ENCODE data around the gene AK8.
A peak's percentile ranks its signal among the peaks of the same experiment; 100 is the strongest.
"Not testable (repeated sequence)": the region's sequence is repeated elsewhere in the genome, so short reads cannot be mapped to it uniquely, and the experiment has no call there.

AK8 gene

DNA sequence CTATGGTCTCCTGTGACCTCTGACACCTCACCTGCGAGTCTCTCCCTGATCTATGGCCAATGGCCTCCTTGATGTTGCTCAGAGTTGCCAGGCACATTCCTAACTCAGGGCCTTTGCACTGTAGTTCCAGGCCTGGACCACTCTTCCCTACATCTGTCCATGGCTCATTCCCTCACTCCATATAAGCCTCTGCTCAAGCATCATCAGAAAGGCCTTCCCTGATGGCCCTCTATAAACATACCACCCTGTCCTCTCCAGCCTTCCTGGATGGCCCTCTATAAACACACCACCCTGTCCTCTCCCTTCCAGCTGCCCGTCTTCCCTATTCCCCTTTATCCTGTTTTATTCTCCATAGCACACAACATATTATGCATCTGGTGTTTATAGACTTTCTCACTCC, 105.0 kb downstream of the AK8 start:
- H3K79me1 ChIP-seq (ENCODE audit: low read length), result peaks cover 2% of the 10 kb centered on the region
- no peaks in the 10 kb centered on the region for H3K36me3 ChIP-seq (ENCODE audit: control insufficient read depth in 1 of 2, insufficient read depth in 2 of 2, low read length in 2 of 2)
- no peak overlapping the region for H3K4me3 ChIP-seq (ENCODE audit: low read depth, low read length)
- H3K4me1 ChIP-seq (ENCODE audit: control insufficient read depth in 1 of 2, insufficient read depth in 2 of 2, low read length in 2 of 2), result peaks cover 2 to 8% of the 10 kb centered on the region in 2 experiments
- no peak overlapping the region for H4K12ac ChIP-seq (ENCODE audit: low read depth, low read length)
- no peak overlapping the region for H3K4me2 ChIP-seq (ENCODE audit: low read length)
- H3K9ac ChIP-seq (ENCODE audit: low read length), result no peak overlapping the region
- H3K23ac ChIP-seq (ENCODE audit: low read length), result no peak overlapping the region
- H4K8ac ChIP-seq (ENCODE audit: low read depth, low read length), result no peak overlapping the region
- H2AFZ ChIP-seq (ENCODE audit: insufficient read depth, low read length, poor library complexity), result no peak overlapping the region
- no peak overlapping the region for H2BK120ac ChIP-seq (ENCODE audit: insufficient read depth, low read length, poor library complexity)
- no peaks in the 10 kb centered on the region for H3K27me3 ChIP-seq (ENCODE audit: insufficient read depth, low read length)
- H4K91ac ChIP-seq (ENCODE audit: low read depth, low read length), result no peak overlapping the region
- H3K14ac ChIP-seq (ENCODE audit: low read length), result no peak overlapping the region
- no peak overlapping the region for H2BK5ac ChIP-seq (ENCODE audit: low read depth, low read length, poor library complexity)
- H2BK12ac ChIP-seq (ENCODE audit: low read length), result no peak overlapping the region
- H3K18ac ChIP-seq (ENCODE audit: low read length), result no peak overlapping the region
- no peak overlapping the region for H2AK5ac ChIP-seq (ENCODE audit: low read length)
- no peak overlapping the region for H3K4ac ChIP-seq (ENCODE audit: low read depth, low read length)
- no peak for DNase-seq
- H3K9me3 ChIP-seq (ENCODE audit: insufficient read depth, low read depth, low read length), result peaks cover 5% of the 10 kb centered on the region
- H3K27ac ChIP-seq (ENCODE audit: low read depth, low read length), result no peak overlapping the region
- H3K79me2 ChIP-seq (ENCODE audit: control insufficient read depth, insufficient read depth, low read length, poor library complexity), result no peaks in the 10 kb centered on the region
- no CpG with 5 or more reads among the region's 2 CpGs for WGBS (ENCODE audit: extremely low coverage, insufficient coverage, insufficient read length)

- not testable (repeated sequence) for H3K4me3 ChIP-seq (ENCODE audit: low read depth, low read length); H3K4me2 ChIP-seq (ENCODE audit: low read length); H2BK5ac ChIP-seq (ENCODE audit: low read depth, low read length, poor library complexity); H2AK5ac ChIP-seq (ENCODE audit: low read length); H3K4me1 ChIP-seq (ENCODE audit: control insufficient read depth in 1 of 2, insufficient read depth in 2 of 2, low read length in 2 of 2); H3K18ac ChIP-seq (ENCODE audit: low read length); H4K8ac ChIP-seq (ENCODE audit: low read depth, low read length); H3K27ac ChIP-seq (ENCODE audit: low read depth, low read length); H3K9ac ChIP-seq (ENCODE audit: low read length); H2BK120ac ChIP-seq (ENCODE audit: insufficient read depth, low read length, poor library complexity); H3K79me1 ChIP-seq (ENCODE audit: low read length); H3K36me3 ChIP-seq (ENCODE audit: control insufficient read depth in 1 of 2, insufficient read depth in 2 of 2, low read length in 2 of 2); H3K27me3 ChIP-seq (ENCODE audit: insufficient read depth, low read length); H3K4ac ChIP-seq (ENCODE audit: low read depth, low read length); H2AFZ ChIP-seq (ENCODE audit: insufficient read depth, low read length, poor library complexity); H2BK12ac ChIP-seq (ENCODE audit: low read length); DNase-seq; H4K12ac ChIP-seq (ENCODE audit: low read depth, low read length); H3K79me2 ChIP-seq (ENCODE audit: control insufficient read depth, insufficient read depth, low read length, poor library complexity); H3K14ac ChIP-seq (ENCODE audit: low read length); H4K91ac ChIP-seq (ENCODE audit: low read depth, low read length); H3K23ac ChIP-seq (ENCODE audit: low read length); H3K9me3 ChIP-seq (ENCODE audit: insufficient read depth, low read depth, low read length)
- WGBS (ENCODE audit: extremely low coverage, insufficient coverage, insufficient read length), result no CpG with 5 or more reads among the region's 5 CpGs
These were observed 106.3 kb downstream of the AK8 start for GRCh38 chr9:132771752-132772151.

- H3K18ac ChIP-seq (ENCODE audit: low read length), result no peak overlapping the region
- H3K9ac ChIP-seq (ENCODE audit: low read length), result no peak overlapping the region
- H3K4me1 ChIP-seq (ENCODE audit: control insufficient read depth in 1 of 2, insufficient read depth in 2 of 2, low read length in 2 of 2), result peaks cover 2 to 8% of the 10 kb centered on the region in 2 experiments
- WGBS (ENCODE audit: extremely low coverage, insufficient coverage, insufficient read length), result no CpG with 5 or more reads among the region's 10 CpGs
- H3K4me3 ChIP-seq (ENCODE audit: low read depth, low read length), result peak overlapping the region; percentile 76
- no peaks in the 10 kb centered on the region for H3K79me2 ChIP-seq (ENCODE audit: control insufficient read depth, insufficient read depth, low read length, poor library complexity)
- H4K12ac ChIP-seq (ENCODE audit: low read depth, low read length), result peak overlapping the region; percentile 39
- H3K79me1 ChIP-seq (ENCODE audit: low read length), result peaks cover 2% of the 10 kb centered on the region
- peak overlapping the region; percentile 26 for H2AFZ ChIP-seq (ENCODE audit: insufficient read depth, low read length, poor library complexity)
- H2AK5ac ChIP-seq (ENCODE audit: low read length), result no peak overlapping the region
- DNase-seq, result no peak
- no peak overlapping the region for H2BK12ac ChIP-seq (ENCODE audit: low read length)
- H4K8ac ChIP-seq (ENCODE audit: low read depth, low read length), result peak overlapping the region; percentile 55
- H3K36me3 ChIP-seq (ENCODE audit: control insufficient read depth in 1 of 2, insufficient read depth in 2 of 2, low read length in 2 of 2), result no peaks in the 10 kb centered on the region
- peaks cover 2% of the 10 kb centered on the region for H3K9me3 ChIP-seq (ENCODE audit: insufficient read depth, low read depth, low read length)
- no peak overlapping the region for H3K23ac ChIP-seq (ENCODE audit: low read length)
- peak overlapping the region; percentile 7 for H4K91ac ChIP-seq (ENCODE audit: low read depth, low read length)
- H3K27me3 ChIP-seq (ENCODE audit: insufficient read depth, low read length), result no peaks in the 10 kb centered on the region
- peak overlapping the region; percentile 94 for H3K4me2 ChIP-seq (ENCODE audit: low read length)
- H3K4ac ChIP-seq (ENCODE audit: low read depth, low read length), result no peak overlapping the region
- no peak overlapping the region for H3K14ac ChIP-seq (ENCODE audit: low read length)
- no peak overlapping the region for H2BK120ac ChIP-seq (ENCODE audit: insufficient read depth, low read length, poor library complexity)
- no peak overlapping the region for H2BK5ac ChIP-seq (ENCODE audit: low read depth, low read length, poor library complexity)
- H3K27ac ChIP-seq (ENCODE audit: low read depth, low read length), result no peak overlapping the region
These were observed 107.2 kb downstream of the AK8 start for GRCh38 chr9:132770770-132771310.

DNA sequence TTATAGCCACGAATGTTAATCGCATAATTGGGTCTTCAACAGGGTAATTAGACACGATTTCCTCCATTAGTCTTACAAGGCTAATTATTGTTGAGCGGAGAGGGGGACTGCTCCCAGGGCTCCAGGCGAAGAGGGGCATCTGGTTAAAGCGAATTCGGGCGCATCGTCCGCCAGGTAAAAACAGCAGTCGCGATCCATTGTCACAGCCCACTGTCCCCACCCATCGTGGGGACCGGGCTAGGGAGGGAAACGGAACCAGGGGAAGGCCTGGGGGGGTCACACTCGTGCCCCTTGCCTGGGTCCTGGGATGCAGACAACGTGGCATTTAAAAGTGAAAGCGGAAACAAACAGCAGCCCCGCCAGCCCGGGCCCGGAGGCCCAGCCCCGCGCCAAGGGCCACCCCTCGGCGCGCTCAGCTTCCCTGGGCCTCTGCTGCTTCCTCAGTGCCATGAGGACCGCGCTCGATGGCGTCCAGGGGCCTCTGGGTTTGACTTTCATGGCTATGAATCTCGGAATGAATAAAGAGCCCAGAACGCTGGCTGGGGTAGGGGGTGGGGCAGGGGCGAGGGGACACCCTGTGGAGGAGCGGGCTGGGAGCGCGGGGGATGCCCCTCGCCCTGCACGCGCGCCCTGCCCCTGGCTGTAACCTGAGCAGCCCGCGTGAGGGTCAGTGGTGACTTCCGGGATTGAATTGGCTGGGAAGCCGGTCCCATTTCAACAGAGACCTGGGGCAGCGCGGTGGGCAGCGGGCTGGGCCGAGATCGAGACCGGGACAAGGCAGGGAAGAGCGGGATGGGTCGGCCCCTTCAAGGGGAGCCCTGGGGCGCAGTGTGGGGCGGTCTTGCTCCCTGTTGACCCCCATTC, 107.9 kb downstream of the AK8 start:
- Histone ChIP-seq H4K12ac (ENCODE audit: low read depth, low read length) (peak overlapping the region; percentile 39), H4K8ac (ENCODE audit: low read depth, low read length) (peak overlapping the region; percentile 67), H2AFZ (ENCODE audit: insufficient read depth, low read length, poor library complexity) (peak overlapping the region; percentile 84), H2AK5ac (ENCODE audit: low read length) (no peak overlapping the region), H3K18ac (ENCODE audit: low read length) (no peak overlapping the region), H2BK5ac (ENCODE audit: low read depth, low read length, poor library complexity) (no peak overlapping the region), H3K9ac (ENCODE audit: low read length) (no peak overlapping the region), H4K91ac (ENCODE audit: low read depth, low read length) (peak overlapping the region; percentile 26), H3K79me1 (ENCODE audit: low read length) (peaks cover 2% of the 10 kb centered on the region), H3K9me3 (ENCODE audit: insufficient read depth, low read depth, low read length) (peaks cover 2% of the 10 kb centered on the region), H3K4ac (ENCODE audit: low read depth, low read length) (no peak overlapping the region), H3K36me3 (ENCODE audit: control insufficient read depth in 1 of 2, insufficient read depth in 2 of 2, low read length in 2 of 2) (no peaks in the 10 kb centered on the region), H3K27ac (ENCODE audit: low read depth, low read length) (no peak overlapping the region), H3K23ac (ENCODE audit: low read length) (no peak overlapping the region), H3K4me2 (ENCODE audit: low read length) (peak overlapping the region; percentile 94), H2BK12ac (ENCODE audit: low read length) (no peak overlapping the region), H3K79me2 (ENCODE audit: control insufficient read depth, insufficient read depth, low read length, poor library complexity) (no peaks in the 10 kb centered on the region), H3K27me3 (ENCODE audit: insufficient read depth, low read length) (no peaks in the 10 kb centered on the region), H3K4me3 (ENCODE audit: low read depth, low read length) (peak overlapping the region; percentile 76), H3K4me1 (ENCODE audit: control insufficient read depth in 1 of 2, insufficient read depth in 2 of 2, low read length in 2 of 2) (peaks cover 2 to 8% of the 10 kb centered on the region in 2 experiments), H2BK120ac (ENCODE audit: insufficient read depth, low read length, poor library complexity) (no peak overlapping the region), H3K14ac (ENCODE audit: low read length) (peak overlapping the region; percentile 55)
- WGBS (ENCODE audit: extremely low coverage, insufficient coverage, insufficient read length), result no CpG with 5 or more reads among the region's 54 CpGs
- DNase-seq, result peak; percentile 17 to 48
